HG03439 (cell line): ENCODE data around the gene NFATC2IP.
"Not testable (repeated sequence)": the region's sequence is repeated elsewhere in the genome, so short reads cannot be mapped to it uniquely, and the experiment has no call there.

Source experiments
- ATAC-seq: cut with Tn5 transposase; IDR thresholded peaks from one replicate; pipeline ENCODE4 v1.9.1; 2021; ENCODE audit warnings: mild to moderate bottlenecking, moderate library complexity; ENCODE audit not compliant: unreplicated experiment

Gene NFATC2IP

GRCh38 chr16:28990375-28991040 is 39.8 kb downstream of the NFATC2IP start:
- no peak for ATAC-seq

- no peak for ATAC-seq
Observed at GRCh38 chr16:28991687-28992086, 41.0 kb downstream of the NFATC2IP start.

- no peak for ATAC-seq
Observed at GRCh38 chr16:28992496-28992895, 41.8 kb downstream of the NFATC2IP start.

GRCh38 chr16:28998837-28999236 is 48.1 kb downstream of the NFATC2IP start:
- ATAC-seq = no peak

GRCh38 chr16:28999577-28999976 is 48.8 kb downstream of the NFATC2IP start:
- ATAC-seq = no peak

GRCh38 chr16:29000019-29000418 is 49.3 kb downstream of the NFATC2IP start:
- ATAC-seq = no peak

GRCh38 chr16:29004496-29005139 is 53.9 kb downstream of the NFATC2IP start:
- ATAC-seq = not testable (repeated sequence)

GRCh38 chr16:29007730-29008593 is 57.2 kb downstream of the NFATC2IP start:
- no peak for ATAC-seq

- no peak for ATAC-seq
Observed at GRCh38 chr16:29009050-29009837, 58.5 kb downstream of the NFATC2IP start.

- ATAC-seq = no peak
Observed at GRCh38 chr16:29009838-29010166, 59.1 kb downstream of the NFATC2IP start.

GRCh38 chr16:29011112-29011511 is 60.4 kb downstream of the NFATC2IP start:
- ATAC-seq = no peak

- ATAC-seq = no peak
Observed at GRCh38 chr16:29011851-29012250, 61.1 kb downstream of the NFATC2IP start.

GRCh38 chr16:29012913-29013553 is 62.3 kb downstream of the NFATC2IP start:
- no peak for ATAC-seq

GRCh38 chr16:29014561-29015069 is 63.9 kb downstream of the NFATC2IP start:
- ATAC-seq = no peak
